ENCODE results near the gene LMBR1L.

The LMBR1L gene

GRCh38 chr12:49088932-49089330, 21.7 kb downstream of the LMBR1L start:
- in situ Hi-C loops (cut with MboI; ENCODE audit: low sequenced_read_pairs): no loop called here

GRCh38 chr12:49088150-49088931, 22.3 kb downstream of the LMBR1L start:
- in situ Hi-C loops (cut with MboI; ENCODE audit: low sequenced_read_pairs): no loop called here

- in situ Hi-C loops (cut with MboI; ENCODE audit: low sequenced_read_pairs): no loop called here
These were observed 24.5 kb downstream of the LMBR1L start for GRCh38 chr12:49086116-49086515.

GRCh38 chr12:49084438-49084837, 26.2 kb downstream of the LMBR1L start:
- in situ Hi-C loops (cut with MboI; ENCODE audit: low sequenced_read_pairs): no loop called here

- in situ Hi-C loops (cut with MboI; ENCODE audit: low sequenced_read_pairs): no loop called here
These were observed 30.9 kb downstream of the LMBR1L start for GRCh38 chr12:49079793-49080192.

- in situ Hi-C loops (cut with MboI; ENCODE audit: low sequenced_read_pairs): no loop called here
These were observed 39.7 kb downstream of the LMBR1L start for GRCh38 chr12:49070971-49071370.

GRCh38 chr12:49069507-49070346, 40.9 kb downstream of the LMBR1L start, which contains the start of gene RHEBL1:
RHEBL1 (minus strand) TSS chr12:49069979; CDS start chr12:49069785, 194 bp downstream.
- in situ Hi-C loops (cut with MboI; ENCODE audit: low sequenced_read_pairs): loop anchor here (10.0 kb wide), 1 partner anchor 165 kb away; no protein-coding TSS in a partner anchor

- in situ Hi-C loops (cut with MboI; ENCODE audit: low sequenced_read_pairs): loop anchor here (10.0 kb wide), 1 partner anchor 166 kb away; no protein-coding TSS in a partner anchor
These were observed 41.7 kb downstream of the LMBR1L start for GRCh38 chr12:49068879-49069506.

GRCh38 chr12:49066120-49066519, 44.5 kb downstream of the LMBR1L start:
- in situ Hi-C loops (cut with MboI; ENCODE audit: low sequenced_read_pairs): loop anchor here (10.0 kb wide), 1 partner anchor 169 kb away; no protein-coding TSS in a partner anchor

- in situ Hi-C loops (cut with MboI; ENCODE audit: low sequenced_read_pairs): loop anchor here (10.0 kb wide), 1 partner anchor 170 kb away; no protein-coding TSS in a partner anchor
These were observed 45.9 kb downstream of the LMBR1L start for GRCh38 chr12:49064767-49065152.

- in situ Hi-C loops (cut with MboI; ENCODE audit: low sequenced_read_pairs): loop anchor here (10.0 kb wide), 1 partner anchor 173 kb away; no protein-coding TSS in a partner anchor
These were observed 48.7 kb downstream of the LMBR1L start for GRCh38 chr12:49061916-49062315.

GRCh38 chr12:49061157-49061650, 49.4 kb downstream of the LMBR1L start:
- in situ Hi-C loops (cut with MboI; ENCODE audit: low sequenced_read_pairs): loop anchor here (10.0 kb wide), 1 partner anchor 174 kb away; no protein-coding TSS in a partner anchor

- in situ Hi-C loops (cut with MboI; ENCODE audit: low sequenced_read_pairs): loop anchor here (10.0 kb wide), 1 partner anchor 174 kb away; no protein-coding TSS in a partner anchor
These were observed 50.1 kb downstream of the LMBR1L start, which contains the start of gene KMT2D for GRCh38 chr12:49060237-49061156. KMT2D (minus strand) TSS chr12:49060794; CDS start chr12:49055324, 5,470 bp downstream.

GRCh38 chr12:49059299-49060171, 51.1 kb downstream of the LMBR1L start:
- in situ Hi-C loops (cut with MboI; ENCODE audit: low sequenced_read_pairs): loop anchor here (10.0 kb wide), 1 partner anchor 175 kb away; no protein-coding TSS in a partner anchor

- in situ Hi-C loops (cut with MboI; ENCODE audit: low sequenced_read_pairs): no loop called here
These were observed 51.7 kb downstream of the LMBR1L start for GRCh38 chr12:49059045-49059298.

- in situ Hi-C loops (cut with MboI; ENCODE audit: low sequenced_read_pairs): no loop called here
These were observed 52.1 kb downstream of the LMBR1L start for GRCh38 chr12:49058366-49059044.

GRCh38 chr12:49057888-49058287, 52.8 kb downstream of the LMBR1L start:
- in situ Hi-C loops (cut with MboI; ENCODE audit: low sequenced_read_pairs): no loop called here

Data from HL-60/S4 (cell line).